Skeletal muscle tissue (tissue), 4 donors: ENCODE measurements around the gene SPON1. TPM values are rescaled to one million over a fixed set of nuclear protein-coding genes. Genes with fewer than 3 reads are reported as not detected.
"Not testable (repeated sequence)": the region's sequence is repeated elsewhere in the genome, so short reads cannot be mapped to it uniquely, and the experiment has no call there.

Experiments
- H3K27ac ChIP-seq: one replicate; pipeline ENCODE4 v1.7.0; 2013; ENCODE audit warnings: mild to moderate bottlenecking, low read depth, low read length, inconsistent platforms
- H3K27me3 ChIP-seq, 3 donors: one replicate each; pipeline ENCODE4 v1.7.0; 2013; ENCODE audit warnings: low read length in 3 of 3; ENCODE audit not compliant: control insufficient read depth in 3 of 3, insufficient read depth in 3 of 3
- H3K36me3 ChIP-seq, 3 donors: one replicate each; pipeline ENCODE4 v1.7.0; 2013; ENCODE audit warnings: low read length in 3 of 3; ENCODE audit not compliant: control insufficient read depth in 3 of 3, insufficient read depth in 3 of 3
- H3K4me1 ChIP-seq, 3 donors: one replicate each; pipeline ENCODE4 v1.7.0; 2013; ENCODE audit warnings: low read length in 3 of 3, mild to moderate bottlenecking in 3 of 3; ENCODE audit not compliant: control insufficient read depth in 3 of 3, insufficient read depth in 3 of 3
- H3K4me3 ChIP-seq, 3 donors: one replicate each; pipeline ENCODE4 v1.7.0; 2013; ENCODE audit warnings: low read length in 3 of 3
- H3K9ac ChIP-seq, 3 donors: one replicate each; pipeline ENCODE4 v1.7.0; 2013; ENCODE audit warnings: low read length in 3 of 3, mild to moderate bottlenecking in 3 of 3, moderate library complexity in 2 of 3, low read depth in 1 of 3
- H3K9me3 ChIP-seq, 3 donors: one replicate each; pipeline ENCODE4 v1.7.0; 2013; ENCODE audit warnings: low read length in 3 of 3; ENCODE audit not compliant: control insufficient read depth in 3 of 3
- total RNA-seq: library from RNA; depleted of rRNA; stranded (reverse); fragments of >200 nt; gene quantifications from one replicate; pipeline ENCODE4 v1.2.3, GENCODE V29; 2014
- donor health status: Osteomylitis.

The SPON1 gene
- total RNA-seq, 1 donor from 2014 or later, result 20.4 TPM

DNA sequence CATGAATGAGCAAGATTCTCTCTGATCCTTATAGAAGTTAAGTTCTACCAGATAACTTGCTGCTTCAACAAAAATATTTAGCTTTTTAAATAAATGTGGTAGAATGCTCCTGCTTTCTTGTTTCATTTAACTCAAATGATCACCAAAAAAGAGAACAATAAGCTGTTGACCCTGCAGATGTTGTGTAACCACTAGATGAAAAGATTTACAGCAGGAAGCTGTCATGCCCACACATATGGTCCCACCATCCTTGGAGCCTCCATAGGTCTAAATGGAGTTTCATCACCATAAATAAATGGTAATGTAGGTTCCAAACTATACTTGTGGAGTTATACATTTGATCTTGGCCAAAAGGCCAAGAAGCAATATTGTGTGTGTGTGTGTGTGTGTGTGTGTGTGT lies 277.7 kb downstream of the SPON1 start:
- Histone ChIP-seq H3K4me1 (no peaks in the 10 kb centered on the region), H3K27me3 (peaks cover 2 to 16% (median 5%) of the 10 kb centered on the region in 3 donors), H3K9ac (no peak overlapping the region), H3K36me3 (no peaks in the 10 kb centered on the region), H3K4me3 (no peak overlapping the region), H3K27ac (no peak overlapping the region), H3K9me3 (no peaks in the 10 kb centered on the region)

DNA sequence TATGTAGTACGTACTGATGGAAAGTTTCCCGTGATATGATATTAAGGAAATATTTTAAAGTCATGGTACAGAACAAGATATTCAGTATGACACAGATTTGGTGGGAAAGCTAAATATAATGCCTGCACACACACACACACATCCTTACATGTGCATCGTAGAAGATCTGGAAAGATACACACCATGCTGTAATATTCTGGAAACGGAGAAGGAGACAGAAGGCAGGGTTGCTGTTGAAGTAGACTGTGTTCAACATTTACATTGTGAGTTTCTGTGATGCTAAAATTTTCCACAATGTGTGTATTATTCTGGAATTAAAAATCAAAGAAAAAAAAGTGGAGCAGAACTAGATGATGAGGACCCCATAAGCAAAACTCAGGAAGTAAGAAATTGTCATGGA lies 278.4 kb downstream of the SPON1 start:
- Histone ChIP-seq H3K4me1 (no peaks in the 10 kb centered on the region), H3K27ac (no peak overlapping the region), H3K27me3 (peaks cover 1 to 17% (median 3%) of the 10 kb centered on the region in 3 donors)

DNA sequence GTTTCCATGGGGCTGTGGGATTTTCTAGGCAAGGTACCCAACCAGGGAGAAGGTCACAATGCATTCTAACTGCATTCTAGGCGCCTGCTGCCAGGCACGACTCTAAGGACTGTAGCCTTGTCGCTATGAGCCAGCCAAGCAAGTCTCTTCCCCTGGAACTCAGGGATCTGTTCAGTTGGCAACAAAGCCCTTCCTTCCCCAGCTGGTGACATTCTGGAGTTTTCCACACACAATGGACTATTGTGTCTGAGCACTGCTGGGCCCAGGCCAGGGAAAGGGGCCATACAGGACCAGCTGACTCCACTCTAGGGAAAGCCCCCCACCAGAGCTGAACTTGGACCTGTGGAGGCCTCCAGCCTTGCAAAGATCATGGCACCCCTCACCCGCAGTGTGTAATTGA lies 279.7 kb downstream of the SPON1 start:
- H3K27me3 ChIP-seq, result peaks cover 0 to 18% (median 3%) of the 10 kb centered on the region in 3 donors
- H3K4me3 ChIP-seq, result no peak overlapping the region
- no peaks in the 10 kb centered on the region for H3K9me3 ChIP-seq
- no peak overlapping the region for H3K27ac ChIP-seq
- no peaks in the 10 kb centered on the region for H3K36me3 ChIP-seq
- no peak overlapping the region for H3K9ac ChIP-seq
- H3K4me1 ChIP-seq, result no peaks in the 10 kb centered on the region

More for the DNA sequence above, 278.4 kb downstream of the SPON1 start:
- H3K9ac ChIP-seq, result no peak overlapping the region
- H3K4me3 ChIP-seq, result no peak overlapping the region
- no peaks in the 10 kb centered on the region for H3K36me3 ChIP-seq
- no peaks in the 10 kb centered on the region for H3K9me3 ChIP-seq

DNA sequence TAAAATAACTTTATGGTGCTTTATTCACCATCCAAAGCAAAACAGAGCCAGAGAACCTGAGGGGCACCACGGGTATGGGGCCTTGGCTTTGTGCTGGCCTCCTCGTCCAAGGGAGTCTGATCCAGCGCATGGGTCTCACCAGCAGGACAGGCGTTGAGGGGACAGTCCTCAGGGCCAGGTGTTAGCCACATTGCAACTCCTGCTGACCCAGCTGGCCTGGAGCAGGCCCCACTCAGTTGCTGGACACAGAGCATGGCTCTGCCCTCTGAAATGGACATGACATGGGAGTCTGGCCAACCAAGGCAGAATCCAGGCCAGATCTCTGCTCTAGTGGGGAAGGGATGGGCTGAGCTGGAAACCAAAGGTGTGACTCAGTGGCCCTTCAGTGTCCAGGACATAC lies 280.2 kb downstream of the SPON1 start:
- Histone ChIP-seq H3K9ac (no peak overlapping the region), H3K27me3 (peaks cover 3 to 18% (median 3%) of the 10 kb centered on the region in 3 donors), H3K4me3 (no peak overlapping the region), H3K27ac (no peak overlapping the region), H3K9me3 (no peaks in the 10 kb centered on the region), H3K36me3 (no peaks in the 10 kb centered on the region), H3K4me1 (no peaks in the 10 kb centered on the region)

DNA sequence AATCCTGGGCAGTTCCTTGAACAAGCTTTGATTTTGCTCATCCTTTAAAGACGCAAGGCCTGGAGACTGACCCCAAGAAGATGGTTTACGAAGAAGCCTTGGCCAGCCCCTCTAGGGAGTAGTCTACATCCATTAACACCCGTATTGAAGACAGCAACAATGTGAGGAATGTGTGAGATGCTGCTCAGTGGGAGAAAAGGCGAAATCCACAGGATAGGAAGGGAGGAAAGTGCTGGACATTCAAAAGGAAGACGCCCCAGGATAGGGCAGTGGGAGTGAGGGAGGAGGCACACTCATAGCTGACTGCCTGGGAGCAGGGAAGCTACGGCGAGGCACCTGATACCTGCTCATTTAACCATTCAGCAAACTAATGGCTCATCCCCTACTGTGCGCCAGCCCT lies 282.4 kb downstream of the SPON1 start:
- H3K9ac ChIP-seq, result no peak overlapping the region
- peaks cover 3 to 18% (median 3%) of the 10 kb centered on the region in 3 donors for H3K27me3 ChIP-seq
- no peak overlapping the region for H3K27ac ChIP-seq
- no peaks in the 10 kb centered on the region for H3K9me3 ChIP-seq
- peaks cover 0 to 9% (median 0%) of the 10 kb centered on the region in 3 donors for H3K4me1 ChIP-seq
- H3K4me3 ChIP-seq, result no peak overlapping the region
- H3K36me3 ChIP-seq, result no peaks in the 10 kb centered on the region

DNA sequence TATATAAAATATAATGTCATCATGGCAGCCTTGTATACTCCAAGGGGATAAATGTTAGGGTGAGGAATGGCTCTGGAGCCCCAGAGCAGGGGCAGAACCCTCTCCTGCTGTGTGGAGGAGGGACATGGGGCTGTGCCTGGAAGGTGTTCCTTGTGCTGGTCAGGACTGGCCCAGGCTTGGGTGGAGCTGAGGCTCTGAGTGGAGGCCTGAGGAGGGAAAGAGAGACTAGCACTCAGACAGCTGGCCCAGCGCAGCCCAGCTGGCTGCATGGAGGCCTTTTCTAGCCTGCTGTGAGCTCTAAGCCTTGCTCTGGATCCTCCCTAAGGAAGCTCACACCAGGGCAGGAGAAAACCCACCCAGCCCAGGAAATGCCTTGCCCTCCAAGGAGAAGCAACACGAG lies 282.9 kb downstream of the SPON1 start:
- Histone ChIP-seq H3K9me3 (no peaks in the 10 kb centered on the region), H3K36me3 (no peaks in the 10 kb centered on the region), H3K4me1 (peaks cover 0 to 9% (median 0%) of the 10 kb centered on the region in 3 donors), H3K4me3 (no peak overlapping the region), H3K9ac (no peak overlapping the region), H3K27me3 (peaks cover 3 to 18% (median 3%) of the 10 kb centered on the region in 3 donors), H3K27ac (no peak overlapping the region)

DNA sequence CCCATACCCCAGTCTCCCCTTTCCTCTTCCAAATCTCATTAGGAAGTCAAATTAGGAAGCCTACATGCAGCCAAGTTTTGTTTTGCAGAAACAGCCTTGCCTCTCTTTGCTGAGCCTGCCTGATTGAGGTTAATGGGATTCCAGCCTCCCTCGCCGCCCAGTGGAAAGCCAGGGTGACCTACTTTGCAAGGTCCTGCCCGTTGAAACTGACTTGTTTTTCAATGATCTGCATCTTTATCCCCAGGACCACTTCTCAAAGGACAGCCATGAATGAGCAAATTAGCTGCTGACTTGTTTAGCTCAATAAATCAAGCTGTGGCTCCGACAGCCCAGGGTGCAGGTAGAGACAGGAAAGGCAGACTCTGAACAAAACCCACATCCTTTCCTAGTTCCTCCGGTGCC lies 286.1 kb downstream of the SPON1 start:
- H3K9me3 ChIP-seq, result no peaks in the 10 kb centered on the region
- H3K36me3 ChIP-seq, result no peaks in the 10 kb centered on the region
- H3K27ac ChIP-seq, result no peak overlapping the region
- no peak overlapping the region for H3K9ac ChIP-seq
- no peak overlapping the region for H3K4me3 ChIP-seq
- peaks cover 0 to 9% (median 0%) of the 10 kb centered on the region in 3 donors for H3K4me1 ChIP-seq
- peaks cover 3 to 25% (median 5%) of the 10 kb centered on the region in 3 donors for H3K27me3 ChIP-seq

DNA sequence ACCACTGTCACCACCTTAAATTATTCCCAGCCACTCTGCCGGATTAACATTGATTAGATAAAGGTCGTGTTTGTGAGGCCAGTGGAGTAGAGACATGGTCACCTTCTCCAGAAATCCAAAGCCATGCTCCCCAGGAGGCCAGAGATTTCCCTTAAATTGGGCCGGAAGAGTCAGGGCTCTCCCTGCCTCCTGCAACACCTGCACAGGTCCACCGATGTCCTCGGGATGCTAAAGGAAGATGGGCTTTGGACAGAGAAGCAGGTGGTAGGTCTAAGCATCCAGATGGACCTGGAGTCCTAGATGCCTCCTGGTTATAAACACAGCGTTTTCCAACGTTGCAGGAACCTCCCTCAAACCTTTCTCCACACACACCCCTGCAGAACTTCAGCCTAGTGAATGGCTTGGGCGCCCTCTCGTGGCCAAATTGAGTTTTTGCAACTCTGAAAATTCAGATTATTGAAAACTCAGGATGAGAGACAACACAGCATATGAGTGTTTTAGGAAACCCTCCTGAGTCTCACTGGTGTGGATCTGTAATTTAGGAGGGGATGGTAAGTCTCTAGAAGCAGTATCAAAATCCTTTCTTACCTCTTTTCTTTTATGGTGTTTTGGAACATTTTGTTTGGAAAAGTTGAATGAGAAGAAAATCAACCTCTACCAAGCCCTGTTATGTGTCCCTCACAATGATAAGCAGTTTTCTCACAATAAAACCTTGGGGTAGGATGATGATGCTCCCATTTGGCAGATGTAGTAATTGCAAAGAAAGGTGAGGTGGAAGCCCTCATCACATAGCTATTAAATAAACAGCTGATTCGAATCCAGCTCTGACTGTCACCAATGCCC lies 286.8 kb downstream of the SPON1 start:
- no peaks in the 10 kb centered on the region for H3K36me3 ChIP-seq
- no peak overlapping the region for H3K9ac ChIP-seq
- H3K27me3 ChIP-seq, result peaks cover 3 to 25% (median 7%) of the 10 kb centered on the region in 3 donors
- no peak overlapping the region for H3K4me3 ChIP-seq
- no peaks in the 10 kb centered on the region for H3K9me3 ChIP-seq
- H3K27ac ChIP-seq, result no peak overlapping the region
- peaks cover 0 to 9% (median 0%) of the 10 kb centered on the region in 3 donors for H3K4me1 ChIP-seq

DNA sequence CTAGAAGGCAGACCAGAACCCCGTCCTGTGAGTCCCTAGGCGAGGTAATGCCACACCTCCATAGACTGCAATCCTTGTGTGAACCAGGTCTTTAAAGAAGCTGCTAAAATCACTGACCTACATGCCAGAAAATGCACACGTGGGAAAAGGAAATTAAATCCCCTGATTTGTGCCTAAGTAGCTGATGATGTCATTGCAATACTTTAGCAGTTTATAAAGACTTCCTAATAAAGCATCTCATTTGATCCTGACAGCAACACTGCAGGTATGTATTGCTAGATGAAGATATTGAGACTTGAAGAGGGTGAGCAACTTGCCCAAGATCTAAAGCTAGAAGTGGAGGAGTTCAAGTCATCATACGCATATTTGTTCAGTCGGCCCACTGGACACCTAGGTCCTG lies 289.2 kb downstream of the SPON1 start:
- Histone ChIP-seq H3K9me3 (no peaks in the 10 kb centered on the region), H3K27me3 (peaks cover 3 to 19% (median 12%) of the 10 kb centered on the region in 3 donors)

DNA sequence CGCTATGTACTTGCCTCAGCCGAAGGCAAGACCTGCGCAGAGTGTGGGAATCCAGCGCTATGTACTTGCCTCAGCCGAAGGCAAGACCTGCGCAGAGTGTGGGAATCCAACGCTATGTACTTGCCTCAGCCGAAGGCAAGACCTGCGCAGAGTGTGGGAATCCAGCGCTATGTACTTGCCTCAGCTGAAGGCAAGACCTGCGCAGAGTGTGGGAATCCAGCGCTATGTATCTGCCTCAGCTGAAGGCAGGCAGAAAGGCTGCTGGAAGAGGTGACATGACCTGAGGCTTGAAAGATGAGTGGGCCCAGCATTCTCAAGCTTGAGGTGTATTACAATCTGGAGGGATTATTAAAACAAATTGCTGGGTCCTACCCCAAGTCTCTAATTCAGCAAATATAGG lies 290.0 kb downstream of the SPON1 start:
- not testable (repeated sequence) for H3K9ac ChIP-seq, H3K4me3 ChIP-seq, H3K36me3 ChIP-seq, H3K27ac ChIP-seq, H3K9me3 ChIP-seq, H3K4me1 ChIP-seq
- H3K27me3 ChIP-seq, result peaks cover 0 to 21% (median 14%) of the 10 kb centered on the region in 3 donors

More for the DNA sequence above, 289.2 kb downstream of the SPON1 start:
- Histone ChIP-seq H3K36me3 (no peaks in the 10 kb centered on the region), H3K4me3 (no peak overlapping the region), H3K4me1 (peaks cover 0 to 9% (median 0%) of the 10 kb centered on the region in 3 donors), H3K9ac (no peak overlapping the region), H3K27ac (no peak overlapping the region)
